Muscle layer of duodenum (tissue), 2 donors: ENCODE results near the gene QRFP.

Experiments used
- H3K27ac ChIP-seq: one replicate; pipeline ENCODE4 v1.7.0; 2013; ENCODE audit warnings: mild to moderate bottlenecking, low read length
- H3K27me3 ChIP-seq: one replicate; pipeline ENCODE4 v1.7.0; 2013; ENCODE audit warnings: low read depth, mild to moderate bottlenecking, control low read depth, low read length
- H3K36me3 ChIP-seq, 2 donors: one replicate each; pipeline ENCODE4 v1.7.0; 2013; ENCODE audit warnings: low read length in 2 of 2, control low read depth in 1 of 2, mild to moderate bottlenecking in 1 of 2; ENCODE audit not compliant: insufficient read depth in 2 of 2, control insufficient read depth in 1 of 2
- H3K4me1 ChIP-seq, 2 donors: one replicate each; pipeline ENCODE4 v1.7.0; 2013; ENCODE audit warnings: low read length in 2 of 2, mild to moderate bottlenecking in 2 of 2, control low read depth in 1 of 2, moderate library complexity in 1 of 2; ENCODE audit not compliant: insufficient read depth in 2 of 2, control insufficient read depth in 1 of 2
- H3K4me3 ChIP-seq, 2 donors: one replicate each; pipeline ENCODE4 v1.7.0; 2013; ENCODE audit warnings: low read length in 2 of 2, low read depth in 1 of 2, mild to moderate bottlenecking in 1 of 2
- H3K9me3 ChIP-seq, 2 donors: one replicate each; pipeline ENCODE4 v1.7.0; 2013; ENCODE audit warnings: low read length in 2 of 2, control low read depth in 1 of 2, mild to moderate bottlenecking in 1 of 2; ENCODE audit not compliant: control insufficient read depth in 1 of 2
- donor health status: healthy.

The QRFP gene

DNA sequence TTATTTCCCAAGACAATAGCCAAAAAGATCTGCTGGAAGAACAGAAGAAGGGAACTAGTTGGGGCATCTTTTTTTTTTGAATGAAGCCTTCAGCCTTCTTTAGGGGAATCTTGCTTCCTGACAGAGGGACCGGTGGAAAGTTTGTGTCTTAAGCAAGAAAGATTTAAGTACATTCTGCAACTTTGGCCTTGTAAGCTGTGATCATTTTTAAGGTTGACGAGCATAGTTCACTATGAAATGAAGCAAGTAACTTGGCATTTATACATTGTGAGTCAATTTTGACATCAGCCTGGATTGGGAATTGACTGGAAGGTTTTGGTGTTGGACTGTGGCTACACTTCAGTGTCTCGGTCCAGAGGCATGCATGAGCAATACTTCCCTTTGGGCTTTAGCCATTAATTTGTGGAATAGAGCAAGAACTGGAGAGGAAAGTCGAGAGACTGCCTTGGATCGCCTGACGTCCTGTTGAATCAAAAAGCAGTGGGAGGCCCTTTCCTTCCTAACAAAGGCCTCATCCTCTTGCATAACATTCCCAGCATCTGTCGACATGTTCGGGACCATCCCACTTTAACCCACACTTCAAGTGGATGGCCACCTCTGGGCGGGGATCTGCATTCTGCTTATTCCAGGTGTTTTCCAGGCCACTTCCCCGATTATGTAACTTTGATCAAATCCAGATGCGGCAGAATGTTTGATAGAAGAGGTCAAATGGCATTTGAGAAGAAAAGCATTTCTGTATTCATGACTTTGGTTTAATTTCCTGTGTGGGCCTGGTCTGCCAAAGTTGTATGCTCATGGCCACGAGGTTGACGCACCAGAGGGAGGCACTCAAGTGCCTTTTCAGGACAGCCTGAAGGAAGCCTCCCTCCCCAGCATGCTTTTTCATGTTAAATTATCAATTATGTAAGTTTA is 49.0 kb downstream of the QRFP start:
- Histone ChIP-seq H3K4me3 (peak overlapping the region in 1 of 2 donors; percentile 27), H3K9me3 (no peaks in the 10 kb centered on the region), H3K36me3 (peaks cover 0 to 9% of the 10 kb centered on the region in 2 donors), H3K4me1 (peaks cover 23 to 46% of the 10 kb centered on the region in 2 donors), H3K27me3 (no peaks in the 10 kb centered on the region), H3K27ac (peak overlapping the region; percentile 94)

DNA sequence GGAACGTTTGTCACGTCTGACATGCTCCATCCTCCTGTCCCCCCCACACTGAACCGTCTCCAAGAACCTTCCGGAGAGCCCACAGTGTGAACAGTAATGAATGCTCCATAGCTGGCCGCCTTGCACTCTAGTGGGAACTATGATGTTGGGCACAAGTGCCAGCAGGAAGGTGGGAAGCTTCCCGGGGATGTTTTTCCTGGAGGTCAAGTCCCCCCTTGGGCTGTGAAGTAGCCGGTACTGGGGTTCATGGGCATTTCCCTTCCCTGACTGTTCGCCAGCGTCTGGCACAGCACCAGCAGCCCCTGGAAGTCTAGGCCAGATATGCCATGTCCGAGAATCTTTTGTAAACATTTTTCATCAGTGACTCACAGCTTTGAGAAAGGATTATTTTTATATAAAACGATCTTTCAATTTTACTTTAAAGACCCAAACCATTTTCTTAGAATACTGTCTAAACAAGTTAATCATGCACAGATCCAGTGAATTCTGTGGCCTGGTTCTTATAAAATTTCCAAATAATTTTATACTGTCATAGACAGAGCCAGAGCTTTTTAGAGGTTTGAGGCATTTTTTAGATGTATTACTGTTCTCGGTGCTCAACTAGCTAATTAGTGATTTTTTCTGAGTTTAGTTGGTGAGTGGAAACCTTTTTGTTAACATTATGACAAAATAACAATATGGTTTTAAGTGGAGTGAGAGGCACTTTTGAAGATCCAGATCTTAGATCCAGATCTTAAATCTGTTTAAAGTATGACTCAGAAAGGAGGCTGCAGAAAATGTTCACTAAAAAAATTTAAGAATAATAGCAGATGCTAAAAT is 49.9 kb downstream of the QRFP start:
- Histone ChIP-seq H3K4me1 (peaks cover 27 to 49% of the 10 kb centered on the region in 2 donors), H3K27me3 (no peaks in the 10 kb centered on the region), H3K9me3 (no peaks in the 10 kb centered on the region), H3K27ac (peak overlapping the region; percentile 94), H3K4me3 (peak overlapping the region; percentile 27 to 31), H3K36me3 (peaks cover 0 to 9% of the 10 kb centered on the region in 2 donors)

DNA sequence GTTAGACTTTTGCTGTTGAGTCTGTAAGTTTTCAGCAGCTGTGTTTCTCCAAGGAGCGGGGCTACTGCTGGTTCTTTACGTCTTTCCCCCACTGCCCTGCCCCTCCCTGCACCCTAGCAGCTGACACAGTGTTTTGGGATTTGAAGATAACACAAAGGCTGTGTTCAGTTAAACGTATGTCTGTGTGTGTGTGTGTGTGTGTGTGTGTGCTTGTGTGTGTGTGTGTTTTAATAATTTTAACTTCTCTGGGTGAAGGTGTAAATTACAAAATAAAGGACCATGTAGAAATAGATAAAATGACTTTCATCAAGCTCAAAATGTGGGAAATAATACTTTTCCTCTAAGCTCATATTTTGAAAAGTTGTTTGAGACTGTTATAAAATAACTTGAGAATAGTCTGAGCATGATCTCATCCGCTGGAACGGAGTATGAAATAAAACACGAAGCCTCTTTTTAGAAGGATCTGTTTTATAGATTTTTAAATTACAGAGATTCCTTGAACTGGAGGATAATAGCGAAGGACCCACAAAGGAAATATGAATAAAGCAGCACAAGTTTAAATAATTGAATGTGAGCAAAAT is 50.6 kb downstream of the QRFP start:
- H3K27ac ChIP-seq: peak overlapping the region; percentile 94
- H3K4me1 ChIP-seq: peaks cover 27 to 56% of the 10 kb centered on the region in 2 donors
- H3K36me3 ChIP-seq: peaks cover 0 to 9% of the 10 kb centered on the region in 2 donors
- H3K27me3 ChIP-seq: no peaks in the 10 kb centered on the region
- H3K4me3 ChIP-seq: peak overlapping the region; percentile 27 to 31
- H3K9me3 ChIP-seq: no peaks in the 10 kb centered on the region

DNA sequence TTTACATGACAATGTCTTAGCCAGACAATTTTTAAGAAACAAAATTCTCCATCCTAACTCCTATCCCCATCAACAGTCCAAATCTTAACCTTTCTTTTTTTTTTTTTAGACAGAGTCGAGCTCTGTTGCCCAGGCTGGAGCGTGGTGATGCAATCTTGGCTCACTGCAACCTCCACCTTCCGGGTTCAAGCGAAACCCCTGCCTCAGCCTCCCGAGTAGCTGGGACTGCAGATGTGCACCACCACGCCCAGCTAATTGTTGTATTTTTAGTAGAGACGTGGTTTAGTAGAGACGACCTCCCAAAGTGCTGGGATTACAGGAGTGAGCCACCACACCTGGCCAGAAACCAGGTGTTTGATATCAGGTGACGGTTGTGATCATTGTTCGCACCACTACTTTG is 51.4 kb downstream of the QRFP start:
- H3K36me3 ChIP-seq: peaks cover 0 to 9% of the 10 kb centered on the region in 2 donors
- peak overlapping the region; percentile 27 to 31 for H3K4me3 ChIP-seq
- H3K27ac ChIP-seq: peak overlapping the region; percentile 94
- H3K4me1 ChIP-seq: peaks cover 26 to 58% of the 10 kb centered on the region in 2 donors
- H3K9me3 ChIP-seq: no peaks in the 10 kb centered on the region
- H3K27me3 ChIP-seq: no peaks in the 10 kb centered on the region

DNA sequence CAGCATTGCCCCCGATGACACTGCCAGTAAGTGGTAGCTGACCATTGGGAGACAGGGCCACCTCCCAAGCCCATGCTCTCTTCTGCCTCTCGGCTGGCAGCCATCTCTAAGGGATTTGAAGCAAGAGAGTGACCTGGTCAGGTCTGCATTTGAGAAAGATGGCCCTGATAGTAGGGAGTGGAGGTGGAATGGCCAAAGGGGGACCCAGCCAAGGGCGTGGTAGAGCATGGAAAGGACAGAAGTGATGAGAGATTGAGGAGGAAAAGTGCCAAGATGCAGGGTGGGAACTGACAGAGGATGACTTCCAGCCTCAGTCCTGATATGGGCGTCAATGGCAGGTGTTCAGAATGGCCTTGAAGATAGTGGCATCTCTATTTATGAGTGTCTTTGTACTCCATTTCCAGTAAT is 52.6 kb downstream of the QRFP start:
- H3K27ac ChIP-seq: peak overlapping the region; percentile 94
- H3K4me1 ChIP-seq: peaks cover 24 to 53% of the 10 kb centered on the region in 2 donors
- peaks cover 0 to 9% of the 10 kb centered on the region in 2 donors for H3K36me3 ChIP-seq
- peak overlapping the region in 1 of 2 donors; percentile 37 for H3K4me3 ChIP-seq
- H3K9me3 ChIP-seq: no peaks in the 10 kb centered on the region
- H3K27me3 ChIP-seq: no peaks in the 10 kb centered on the region

DNA sequence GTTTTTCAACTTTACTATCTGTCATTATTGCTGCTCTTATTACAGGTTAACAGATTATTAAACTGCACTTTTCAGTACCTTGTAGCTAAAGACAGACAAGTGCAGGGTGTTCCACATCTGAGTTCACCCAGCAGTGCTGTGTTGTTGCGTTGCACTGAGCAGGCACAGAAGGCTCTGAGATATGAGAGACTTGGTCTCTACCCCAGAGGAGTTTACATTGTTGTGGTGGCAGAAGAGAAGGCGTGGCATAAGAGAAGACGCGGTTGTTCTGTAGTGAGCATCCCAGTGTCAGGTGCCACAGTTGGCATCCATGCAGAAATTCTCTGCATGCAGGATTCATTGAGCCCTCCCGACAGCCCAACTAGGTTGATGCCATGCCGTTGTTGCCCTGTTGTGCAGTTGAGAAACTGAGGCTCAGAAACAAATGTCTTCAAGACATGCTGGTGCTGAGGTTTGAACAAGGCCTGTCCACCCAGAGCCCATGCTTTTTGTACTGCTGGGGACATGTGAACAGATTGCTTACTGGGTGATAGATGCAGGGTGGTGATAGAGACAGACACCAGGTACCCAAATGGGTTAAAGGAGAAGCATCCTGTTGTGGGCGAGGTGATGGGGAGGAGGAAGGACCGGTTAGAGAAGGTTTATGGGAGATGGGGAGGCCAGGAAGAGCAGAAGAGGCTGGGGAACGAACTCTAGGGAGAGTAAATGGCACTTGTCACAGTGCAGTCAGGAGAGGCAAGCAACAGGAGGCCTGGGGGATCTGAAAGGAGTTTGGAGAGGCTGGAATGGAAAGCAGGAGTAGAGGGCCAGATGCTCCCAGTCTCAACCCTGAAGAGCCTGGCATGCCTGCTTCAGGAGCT is 53.3 kb downstream of the QRFP start:
- peak overlapping the region; percentile 94 for H3K27ac ChIP-seq
- H3K4me3 ChIP-seq: peak overlapping the region; percentile 8 to 37
- H3K36me3 ChIP-seq: peaks cover 0 to 9% of the 10 kb centered on the region in 2 donors
- peaks cover 24 to 59% of the 10 kb centered on the region in 2 donors for H3K4me1 ChIP-seq
- no peaks in the 10 kb centered on the region for H3K9me3 ChIP-seq
- H3K27me3 ChIP-seq: no peaks in the 10 kb centered on the region
